Right lobe of liver (tissue), 6 donors: ENCODE data around the gene METAP1. TPM values are rescaled to one million over a fixed set of nuclear protein-coding genes. Genes with fewer than 3 reads are reported as not detected.

ENCODE experiments used
- ATAC-seq, 4 donors: fragments of 200-7000 bp; cut with Tn5 transposase; one replicate each; pipeline ENCODE4 v1.9.1; 2020; ENCODE audit warnings: mild to moderate bottlenecking in 4 of 4, moderate library complexity in 4 of 4
- DNase-seq, 3 donors: peaks; one replicate each; pipeline ENCODE4 v3.0.0-alpha.2; 2020
- H3K27ac ChIP-seq, 3 donors: fragments of 200-600 bp; one replicate each; pipeline ENCODE4 v1.8.0; 2022
- H3K27me3 ChIP-seq, 2 donors: fragments of 200-600 bp; one replicate each; pipeline ENCODE4 v1.8.0; 2022
- H3K36me3 ChIP-seq, 4 donors: fragments of 200-600 bp; sonication (generic) in 1 of 4; one replicate each; pipeline versions ENCODE4 v1.5.1 to v1.8.0; 2017 to 2022; ENCODE audit warnings: control low read depth in 1 of 4
- H3K4me1 ChIP-seq, 4 donors: fragments of 200-600 bp; sonication (generic) in 1 of 4; one replicate each; pipeline versions ENCODE4 v1.5.1 to v1.8.0; 2017 to 2022; ENCODE audit warnings: control low read depth in 1 of 4
- H3K4me3 ChIP-seq, 3 donors: fragments of 200-600 bp; one replicate each; pipeline ENCODE4 v1.8.0; 2022
- H3K9me3 ChIP-seq, 4 donors: fragments of 200-600 bp; sonication (generic) in 1 of 4; one replicate each; pipeline versions ENCODE4 v1.5.1 to v1.8.0; 2017 to 2022; ENCODE audit warnings: control low read depth in 1 of 4
- POLR2A ChIP-seq: fragments of 450-650 bp; IDR thresholded peaks from one replicate; pipeline ENCODE4 v1.6.1; 2017; ENCODE audit warnings: antibody characterized with exemption, mild to moderate bottlenecking
- whole genome bisulfite sequencing: methylation state at CpG from one replicate; pipeline ENCODE4 v1.1.6; 2018; ENCODE audit warnings: low coverage, low lambda C conversion rate; ENCODE audit not compliant: insufficient coverage; ENCODE audit errors: missing lambda C conversion rate; 5-methylcytosine and 5-hydroxymethylcytosine counted together
- intact Hi-C, 2 donors: fragments of 100-400 bp; cut with DNase I; formaldehyde crosslinking; loops; one replicate each; pipeline versions ENCODE4 v1.11.2 to v1.14.1; 2022
- total RNA-seq, 6 experiments: library from RNA; depleted of rRNA in 2 of 6; stranded (reverse); fragments of >200 nt in 2 of 6; fragmentation: NEBNext Ultra II Directional in 3 of 6; extraction: Animal tissue kit (Norgen Biotek cat#: 25700) in 3 of 6; gene quantifications; one replicate each; pipeline versions ENCODE4 v1.1.0 to v1.2.4, GENCODE V29; 2016 to 2023
- TF ChIP-seq, protein P1 (sequence below), 4 donors: fragments of 200-600 bp in 3 of 4; fragments of 450-650 bp in 1 of 4; IDR thresholded peaks; one replicate each; pipeline versions ENCODE4 v1.5.1 to v1.8.0; 2016 to 2022; ENCODE audit warnings: antibody characterized with exemption in 4 of 4, mild to moderate bottlenecking in 2 of 4
- donor health status: DM: no; HTN: yes; CAD: no.
- donor health status: DM: no; HTN: no; CAD: no.
- donor health status: DM: no; HTN: no; CAD: no.
- donor health status: DM: no; HTN: yes; CAD: no.
- donor health status: DM: no; HTN: yes; CAD: no.

METAP1 gene
- total RNA-seq, 6 experiments from 2014 or later, result 12.4 to 16.8 (median 14.9) TPM

- Histone ChIP-seq H3K9me3 (no peaks in the 10 kb centered on the region), H3K4me3 (no peak overlapping the region), H3K27me3 (no peaks in the 10 kb centered on the region), H3K4me1 (no peaks in the 10 kb centered on the region), H3K27ac (no peak overlapping the region), H3K36me3 (no peaks in the 10 kb centered on the region)
- DNase-seq (no peak), ATAC-seq (no peak)
- TF ChIP-seq POLR2A, result no peak
- TF ChIP-seq, protein P1, sequence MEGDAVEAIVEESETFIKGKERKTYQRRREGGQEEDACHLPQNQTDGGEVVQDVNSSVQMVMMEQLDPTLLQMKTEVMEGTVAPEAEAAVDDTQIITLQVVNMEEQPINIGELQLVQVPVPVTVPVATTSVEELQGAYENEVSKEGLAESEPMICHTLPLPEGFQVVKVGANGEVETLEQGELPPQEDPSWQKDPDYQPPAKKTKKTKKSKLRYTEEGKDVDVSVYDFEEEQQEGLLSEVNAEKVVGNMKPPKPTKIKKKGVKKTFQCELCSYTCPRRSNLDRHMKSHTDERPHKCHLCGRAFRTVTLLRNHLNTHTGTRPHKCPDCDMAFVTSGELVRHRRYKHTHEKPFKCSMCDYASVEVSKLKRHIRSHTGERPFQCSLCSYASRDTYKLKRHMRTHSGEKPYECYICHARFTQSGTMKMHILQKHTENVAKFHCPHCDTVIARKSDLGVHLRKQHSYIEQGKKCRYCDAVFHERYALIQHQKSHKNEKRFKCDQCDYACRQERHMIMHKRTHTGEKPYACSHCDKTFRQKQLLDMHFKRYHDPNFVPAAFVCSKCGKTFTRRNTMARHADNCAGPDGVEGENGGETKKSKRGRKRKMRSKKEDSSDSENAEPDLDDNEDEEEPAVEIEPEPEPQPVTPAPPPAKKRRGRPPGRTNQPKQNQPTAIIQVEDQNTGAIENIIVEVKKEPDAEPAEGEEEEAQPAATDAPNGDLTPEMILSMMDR (IDR thresholded peaks at IDR 0.05), result no peak
- WGBS, result 54% methylated on average over 4 of the region's 5 CpGs
- intact Hi-C loops, result no loop called here
These were observed 31.7 kb upstream of the METAP1 start for GRCh38 chr4:98963538-98964433.

- intact Hi-C loops, result no loop called here
- H3K27me3 ChIP-seq, result no peaks in the 10 kb centered on the region
- no peaks in the 10 kb centered on the region for H3K36me3 ChIP-seq
- TF ChIP-seq POLR2A, result no peak
- TF ChIP-seq, protein P1 (IDR thresholded peaks at IDR 0.05), result no peak
- 63% methylated on average over 2 of the region's 3 CpGs for WGBS
- no peaks in the 10 kb centered on the region for H3K9me3 ChIP-seq
- no peaks in the 10 kb centered on the region for H3K4me1 ChIP-seq
- no peak overlapping the region for H3K4me3 ChIP-seq
- DNase-seq (no peak), ATAC-seq (no peak)
- H3K27ac ChIP-seq, result no peak overlapping the region
These were observed 28.6 kb upstream of the METAP1 start for GRCh38 chr4:98966926-98967325.

GRCh38 chr4:98967786-98968329 lies 27.7 kb upstream of the METAP1 start:
- WGBS, result 81% methylated on average over 3 of the region's 3 CpGs
- ATAC-seq (no peak), DNase-seq (no peak)
- Histone ChIP-seq H3K36me3 (no peaks in the 10 kb centered on the region), H3K27ac (no peak overlapping the region), H3K4me3 (no peak overlapping the region), H3K27me3 (no peaks in the 10 kb centered on the region), H3K9me3 (no peaks in the 10 kb centered on the region), H3K4me1 (no peaks in the 10 kb centered on the region)
- intact Hi-C loops, result no loop called here
- TF ChIP-seq, protein P1 (IDR thresholded peaks at IDR 0.05), result no peak
- no peak for TF ChIP-seq POLR2A

- no peak for ATAC-seq
- Histone ChIP-seq H3K36me3 (no peaks in the 10 kb centered on the region), H3K27ac (no peak overlapping the region), H3K4me3 (no peak overlapping the region), H3K4me1 (no peaks in the 10 kb centered on the region), H3K27me3 (no peaks in the 10 kb centered on the region), H3K9me3 (no peaks in the 10 kb centered on the region)
- TF ChIP-seq, protein P1 (IDR thresholded peaks at IDR 0.05), result no peak
- TF ChIP-seq POLR2A, result no peak
- intact Hi-C loops, result no loop called here
- 33% methylated on average over 1 of the region's 1 CpG for WGBS
- DNase-seq, result no peak
These were observed 25.4 kb upstream of the METAP1 start for GRCh38 chr4:98969878-98970785.
